Mononuclear cell (primary cell): ENCODE data around the gene ARMH3. TPM values are rescaled to one million over a fixed set of nuclear protein-coding genes. Genes with fewer than 3 reads are reported as not detected.

Experiments used
- H3K27me3 ChIP-seq: 2 replicates; pipeline ENCODE4 v1.6.0; 2011; ENCODE audit warnings: low read length, control low read depth; ENCODE audit not compliant: insufficient read depth
- H3K4me1 ChIP-seq: 2 replicates; pipeline ENCODE4 v1.5.1; 2011; ENCODE audit warnings: mild to moderate bottlenecking, low read length, control low read depth; ENCODE audit not compliant: insufficient read depth
- H3K4me3 ChIP-seq: 2 replicates; pipeline ENCODE4 v1.5.1; 2011; ENCODE audit warnings: mild to moderate bottlenecking, low read length, moderate library complexity
- H3K9me3 ChIP-seq: 2 replicates; pipeline ENCODE4 v1.5.1; 2011; ENCODE audit warnings: low read depth, mild to moderate bottlenecking, control low read depth, low read length
- total RNA-seq: library from RNA; depleted of rRNA; stranded (reverse); fragments of >200 nt; gene quantifications from one replicate; pipeline ENCODE4 v1.2.3, GENCODE V29; 2012

The ARMH3 gene
- total RNA-seq, 1 donor: 10.4 TPM

DNA sequence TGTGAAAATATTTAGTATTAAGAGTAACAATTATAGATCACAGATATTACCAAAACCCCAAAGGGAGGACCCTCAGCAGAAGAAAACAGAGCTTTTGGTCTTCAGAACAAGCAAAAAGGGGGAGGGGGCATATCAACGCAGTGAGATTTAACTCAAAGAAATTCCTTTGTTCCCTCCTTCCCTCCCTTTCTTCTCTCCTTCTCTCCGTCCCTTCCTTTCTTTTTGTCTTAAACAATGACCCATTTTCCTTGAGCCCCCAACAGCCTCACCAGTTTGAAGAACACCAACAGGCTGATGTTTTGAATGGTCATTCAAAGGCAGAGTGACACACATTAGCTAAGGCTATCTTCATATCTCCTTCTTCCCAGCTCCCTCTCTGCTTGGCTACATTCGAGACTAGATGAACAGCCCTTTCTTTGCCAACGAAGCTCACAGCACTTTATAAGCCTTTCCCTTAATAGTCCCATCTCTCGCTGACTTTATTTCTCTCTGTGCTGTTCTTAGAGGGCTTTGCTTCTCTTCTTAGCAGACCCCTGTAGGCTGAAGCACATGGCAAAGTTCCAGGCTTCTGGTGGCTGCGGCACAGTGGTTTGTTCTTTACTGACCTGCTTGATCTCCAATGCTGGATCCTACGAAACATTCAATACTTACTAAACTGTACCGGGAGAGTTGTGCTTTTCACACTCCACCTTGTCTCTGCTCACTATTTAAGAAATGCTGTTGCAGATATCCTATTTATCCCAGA lies 136.8 kb downstream of the ARMH3 start:
- H3K27me3 ChIP-seq: no peaks in the 10 kb centered on the region
- no peak overlapping the region for H3K4me3 ChIP-seq
- H3K4me1 ChIP-seq: peaks cover 9% of the 10 kb centered on the region
- no peaks in the 10 kb centered on the region for H3K9me3 ChIP-seq

DNA sequence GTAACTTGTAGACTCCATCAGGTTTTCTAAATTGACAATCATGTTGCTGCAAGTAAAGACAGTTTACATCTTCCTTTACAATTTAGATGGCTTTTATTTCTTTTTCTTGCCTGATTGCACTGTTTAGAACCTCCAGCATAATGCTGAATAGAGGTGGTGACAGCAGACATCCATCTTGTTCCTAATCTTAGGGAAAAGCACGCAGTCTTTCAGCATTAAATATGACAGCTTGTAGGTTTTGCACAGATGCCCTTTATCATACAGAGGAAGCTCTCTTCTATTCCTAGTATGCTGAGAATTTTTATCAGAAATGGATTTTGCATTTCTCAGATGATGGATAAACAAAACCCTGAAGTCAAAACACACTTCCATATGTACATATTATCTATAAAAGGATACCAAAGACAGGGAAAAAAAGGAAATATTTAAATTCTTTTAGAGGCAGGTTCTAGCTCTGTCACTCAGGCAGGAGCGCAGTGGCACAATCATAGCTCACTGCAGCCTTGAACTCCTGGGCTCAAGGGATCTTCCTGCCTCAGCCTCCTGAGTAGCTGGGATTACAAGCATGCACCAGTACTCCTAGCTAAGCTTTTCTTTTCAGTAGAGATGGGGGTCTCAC lies 143.3 kb downstream of the ARMH3 start:
- H3K4me3 ChIP-seq: no peak overlapping the region
- peaks cover 5% of the 10 kb centered on the region for H3K4me1 ChIP-seq
- no peaks in the 10 kb centered on the region for H3K27me3 ChIP-seq
- H3K9me3 ChIP-seq: no peaks in the 10 kb centered on the region

DNA sequence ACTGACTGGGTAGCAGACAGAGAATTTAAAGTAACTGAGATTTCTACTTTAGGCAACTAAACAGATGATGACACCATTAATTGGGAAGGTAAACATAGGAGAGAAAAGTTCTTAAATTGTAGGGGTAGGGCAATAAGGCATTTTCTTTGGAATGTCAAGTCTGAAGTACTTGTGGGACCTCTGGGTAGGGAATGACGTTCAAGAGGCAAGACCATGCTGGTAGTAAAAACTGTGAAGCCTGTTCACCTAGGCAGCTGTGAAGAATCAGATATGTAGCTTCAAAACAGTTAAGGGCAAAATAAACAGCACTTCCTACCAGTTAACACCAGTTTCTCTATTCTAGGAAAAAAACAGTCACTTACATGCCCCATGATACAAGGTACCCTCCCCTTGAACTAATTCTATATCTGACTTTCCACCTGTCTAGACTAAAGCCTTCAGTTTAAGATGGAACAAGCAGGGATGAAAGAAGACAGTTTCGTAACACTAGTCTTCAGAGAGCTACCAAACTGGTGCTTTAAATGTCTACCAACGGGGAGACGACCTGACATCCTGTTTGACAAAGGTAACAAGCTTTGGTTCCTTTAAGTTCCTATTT lies 149.3 kb downstream of the ARMH3 start:
- H3K27me3 ChIP-seq: no peaks in the 10 kb centered on the region
- no peaks in the 10 kb centered on the region for H3K9me3 ChIP-seq
- peaks cover 5% of the 10 kb centered on the region for H3K4me1 ChIP-seq
- no peak overlapping the region for H3K4me3 ChIP-seq

DNA sequence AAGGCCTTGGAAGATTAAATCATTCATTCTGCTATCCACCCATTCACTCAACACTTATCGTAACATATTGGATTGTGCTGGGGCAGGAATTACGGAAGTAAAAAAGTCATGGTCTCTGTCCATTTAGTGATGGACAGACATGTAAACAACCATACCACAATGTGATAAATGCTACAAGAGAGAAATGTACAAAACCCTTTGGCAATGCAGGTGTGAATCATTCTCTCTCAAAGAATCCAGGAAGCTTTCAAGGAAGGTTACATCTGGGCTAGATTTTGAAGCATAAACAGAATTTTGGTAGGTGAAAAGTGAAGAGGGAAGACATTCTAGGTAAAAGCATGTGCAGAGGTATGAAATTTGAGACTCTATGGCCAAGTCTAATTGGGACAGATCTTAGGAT lies 150.7 kb downstream of the ARMH3 start:
- Histone ChIP-seq H3K9me3 (no peaks in the 10 kb centered on the region), H3K4me3 (no peak overlapping the region), H3K4me1 (peaks cover 16% of the 10 kb centered on the region), H3K27me3 (no peaks in the 10 kb centered on the region)

DNA sequence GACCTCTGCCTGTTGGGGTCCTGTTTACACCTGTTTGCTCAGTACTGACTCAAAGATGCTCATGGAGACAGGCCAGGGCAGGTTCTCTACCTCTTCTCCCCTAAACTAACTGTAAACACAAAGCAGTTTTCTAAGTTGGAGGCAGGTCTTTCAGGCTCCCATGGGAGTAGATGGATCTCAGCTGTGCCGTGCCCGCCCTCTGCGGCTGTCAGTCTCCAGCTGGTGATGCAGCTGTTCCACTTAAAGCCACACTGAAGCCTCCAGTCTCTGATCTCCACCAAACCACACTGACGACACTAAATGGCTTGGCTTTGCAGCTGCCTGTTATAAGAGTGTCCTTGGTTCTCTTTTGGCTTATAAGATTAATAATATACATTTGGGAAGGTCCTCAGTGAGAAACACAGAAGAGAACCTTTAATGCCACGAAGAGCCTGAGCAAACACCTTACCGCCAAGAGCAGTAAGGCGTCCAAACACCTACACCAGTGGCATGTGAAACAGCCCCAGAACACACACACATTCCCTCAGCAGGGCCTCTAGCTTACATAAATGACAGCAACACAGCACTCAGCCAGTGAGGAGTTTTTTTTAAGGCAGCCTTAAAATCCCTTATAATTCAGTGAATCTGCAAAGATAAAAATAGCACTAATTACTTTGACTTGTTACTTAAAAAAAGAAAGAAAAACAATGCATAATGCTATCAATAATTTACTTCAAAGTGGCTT lies 152.0 kb downstream of the ARMH3 start:
- no peaks in the 10 kb centered on the region for H3K9me3 ChIP-seq
- peaks cover 13% of the 10 kb centered on the region for H3K4me1 ChIP-seq

DNA sequence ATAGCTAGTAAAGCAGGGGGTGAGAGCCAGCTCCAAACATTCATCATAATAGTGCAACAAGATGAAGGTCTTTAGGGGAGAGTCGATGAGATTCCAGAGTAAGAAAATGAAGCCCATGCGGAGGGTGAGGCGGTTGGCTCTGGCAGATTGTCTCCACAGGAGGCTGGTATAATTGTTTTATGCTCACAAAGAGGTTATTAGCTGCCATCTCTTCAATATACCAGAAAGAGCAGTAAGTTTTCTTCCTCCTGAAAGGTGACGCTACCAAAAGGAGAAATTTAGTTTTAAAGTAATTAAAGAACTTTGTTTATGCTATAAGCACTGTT lies 153.2 kb downstream of the ARMH3 start:
- peaks cover 15% of the 10 kb centered on the region for H3K4me1 ChIP-seq
- no peak overlapping the region for H3K4me3 ChIP-seq
- H3K9me3 ChIP-seq: no peaks in the 10 kb centered on the region
- no peaks in the 10 kb centered on the region for H3K27me3 ChIP-seq

More for the DNA sequence above, 152.0 kb downstream of the ARMH3 start:
- Histone ChIP-seq H3K27me3 (no peaks in the 10 kb centered on the region), H3K4me3 (no peak overlapping the region)

DNA sequence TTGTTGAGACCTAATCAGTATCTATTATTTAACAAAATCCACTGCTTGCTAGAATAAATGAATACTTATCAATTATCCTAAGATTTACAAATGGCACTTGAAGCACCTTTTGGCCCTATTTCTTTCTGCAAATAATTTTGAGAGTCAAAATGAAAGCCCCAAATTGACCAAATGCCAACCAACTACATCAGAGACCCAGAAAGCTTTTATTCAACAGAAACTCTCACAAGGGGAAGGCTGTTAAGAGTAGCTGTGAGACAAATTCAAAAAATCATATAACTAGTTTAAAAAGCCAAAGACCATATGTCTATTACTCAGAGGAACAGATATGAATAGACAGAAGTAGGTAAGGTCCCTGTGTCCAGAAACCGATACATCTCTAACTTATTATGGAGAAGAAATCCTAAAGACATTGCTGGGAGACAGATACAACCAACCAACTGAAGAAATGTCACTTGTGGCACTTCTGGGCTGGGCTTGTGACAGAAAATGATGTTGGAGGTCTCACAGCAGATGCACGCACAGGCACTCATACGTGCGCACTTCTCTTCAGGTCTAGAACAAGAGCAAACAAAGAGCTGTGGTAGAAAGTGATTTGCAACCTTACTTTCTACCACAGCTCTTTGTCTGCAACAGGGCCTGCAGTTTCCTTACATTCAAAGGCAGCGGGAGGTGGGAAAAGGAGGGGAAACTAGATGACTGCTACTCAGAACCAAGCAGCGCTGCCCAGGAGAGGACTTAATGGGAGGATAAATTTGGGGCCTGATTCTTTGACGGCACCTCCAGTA lies 153.7 kb downstream of the ARMH3 start:
- Histone ChIP-seq H3K27me3 (no peaks in the 10 kb centered on the region), H3K9me3 (no peaks in the 10 kb centered on the region), H3K4me3 (no peak overlapping the region), H3K4me1 (peaks cover 18% of the 10 kb centered on the region)

DNA sequence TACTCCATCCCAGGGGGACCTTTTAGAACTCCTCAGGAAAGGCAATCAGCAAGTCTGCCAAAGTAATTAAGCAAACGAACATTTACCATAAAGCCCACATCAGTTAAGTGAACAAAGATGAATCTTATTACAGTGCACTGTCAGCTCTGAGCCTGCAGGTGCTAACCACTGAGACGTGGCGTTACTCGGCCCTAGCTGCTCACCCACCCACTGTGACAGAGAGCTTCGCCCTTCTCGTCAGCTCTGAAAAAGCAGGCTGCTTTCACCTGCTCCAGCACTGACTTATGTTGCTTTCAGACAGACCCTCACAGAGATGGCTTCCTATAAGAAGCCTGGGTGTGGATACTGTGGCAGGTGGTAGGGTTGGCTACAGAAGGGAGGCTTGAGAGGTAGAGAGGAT lies 154.6 kb downstream of the ARMH3 start:
- Histone ChIP-seq H3K4me1 (peaks cover 18% of the 10 kb centered on the region), H3K4me3 (no peak overlapping the region), H3K9me3 (no peaks in the 10 kb centered on the region), H3K27me3 (no peaks in the 10 kb centered on the region)

DNA sequence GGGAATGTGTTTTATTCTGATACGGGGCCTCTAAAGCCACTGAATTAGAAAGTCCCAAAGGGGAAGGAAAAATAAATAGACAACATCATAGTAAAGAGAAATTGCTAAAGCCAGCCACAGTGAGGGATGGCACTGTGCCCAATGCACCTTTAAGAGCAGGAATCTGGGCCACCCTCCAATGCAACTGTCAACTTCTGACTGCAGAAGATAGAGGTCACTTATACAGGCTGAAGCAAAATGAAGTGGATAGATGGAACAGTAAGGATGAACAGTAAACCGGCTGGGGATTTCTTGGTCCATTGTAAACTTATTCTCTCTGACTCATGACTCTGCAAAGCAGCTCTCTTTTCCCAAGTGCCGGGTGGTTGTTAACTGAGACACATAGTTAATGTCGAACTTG lies 158.3 kb downstream of the ARMH3 start:
- Histone ChIP-seq H3K4me1 (peaks cover 22% of the 10 kb centered on the region), H3K4me3 (no peak overlapping the region), H3K9me3 (no peaks in the 10 kb centered on the region), H3K27me3 (no peaks in the 10 kb centered on the region)

DNA sequence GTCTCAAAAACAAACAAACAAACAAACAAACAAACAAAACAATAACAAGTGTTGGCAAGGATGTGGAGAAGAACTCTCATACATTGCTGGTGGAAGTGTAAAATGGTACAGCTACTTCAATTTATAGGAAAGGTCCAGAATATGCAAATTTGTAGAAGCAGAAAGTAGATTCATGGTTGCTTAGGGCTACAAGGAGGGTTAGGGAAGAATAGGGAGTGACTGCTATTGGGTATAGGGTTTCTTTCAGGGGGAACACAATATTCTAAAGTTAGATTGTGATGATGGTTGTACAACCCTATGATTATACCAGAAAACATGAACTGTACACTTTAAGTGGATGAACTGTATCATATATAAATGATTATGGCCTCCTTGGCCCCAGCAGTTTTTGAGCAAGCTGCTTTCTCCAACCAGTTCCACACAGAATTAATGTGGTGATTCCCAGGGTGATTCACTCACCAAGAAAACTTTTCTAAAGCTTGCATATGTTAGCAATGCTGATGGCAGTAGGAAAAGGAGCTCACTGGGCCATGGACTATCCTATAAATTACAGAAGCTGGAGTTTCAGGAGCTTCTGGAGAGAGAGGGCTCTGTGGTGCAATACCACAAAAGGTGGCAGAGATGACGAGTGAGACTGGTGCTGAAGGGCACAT lies 159.6 kb downstream of the ARMH3 start:
- Histone ChIP-seq H3K4me3 (no peak overlapping the region), H3K9me3 (no peaks in the 10 kb centered on the region), H3K4me1 (peaks cover 19% of the 10 kb centered on the region), H3K27me3 (no peaks in the 10 kb centered on the region)

DNA sequence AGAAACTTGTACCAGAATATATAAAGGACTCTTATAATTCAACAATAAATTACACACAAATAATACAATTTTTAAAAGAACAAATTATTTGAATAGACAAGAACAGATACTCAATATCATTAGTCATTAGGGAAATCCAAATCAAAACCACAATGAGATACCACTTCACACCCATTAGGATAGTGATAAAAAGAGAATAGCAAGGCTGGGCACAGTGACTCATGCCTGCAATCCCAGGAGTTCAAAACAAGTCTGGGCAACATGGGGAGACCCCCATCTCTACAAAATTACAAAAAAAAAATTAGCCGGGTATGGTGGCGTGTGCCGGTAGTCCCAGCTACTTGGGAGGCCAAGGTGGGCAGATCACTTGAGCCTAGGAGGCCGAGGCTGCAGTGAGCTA lies 160.2 kb downstream of the ARMH3 start:
- no peaks in the 10 kb centered on the region for H3K27me3 ChIP-seq
- H3K9me3 ChIP-seq: no peaks in the 10 kb centered on the region
- no peak overlapping the region for H3K4me3 ChIP-seq
- peaks cover 13% of the 10 kb centered on the region for H3K4me1 ChIP-seq

DNA sequence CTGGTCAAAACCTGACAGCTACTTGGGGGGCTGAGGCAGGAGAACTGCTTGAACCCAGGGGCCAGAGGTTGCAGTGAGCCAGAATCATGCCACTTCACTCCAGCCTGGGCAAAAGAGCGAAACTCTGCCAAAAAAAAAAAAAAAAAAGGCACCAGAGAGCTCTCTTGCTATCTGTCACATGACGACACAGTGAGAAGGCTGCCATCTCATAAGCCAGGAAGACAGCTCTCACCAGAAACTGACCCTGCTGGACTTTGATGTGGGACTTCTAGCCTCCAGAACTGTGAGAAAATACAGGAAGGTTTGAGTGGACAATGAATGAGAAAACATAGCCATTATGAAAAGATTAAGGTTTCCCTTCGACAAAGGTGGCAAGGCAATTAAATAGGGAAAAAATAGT lies 161.2 kb downstream of the ARMH3 start:
- H3K4me3 ChIP-seq: no peak overlapping the region
- no peaks in the 10 kb centered on the region for H3K9me3 ChIP-seq
- peaks cover 11% of the 10 kb centered on the region for H3K4me1 ChIP-seq
- H3K27me3 ChIP-seq: no peaks in the 10 kb centered on the region

DNA sequence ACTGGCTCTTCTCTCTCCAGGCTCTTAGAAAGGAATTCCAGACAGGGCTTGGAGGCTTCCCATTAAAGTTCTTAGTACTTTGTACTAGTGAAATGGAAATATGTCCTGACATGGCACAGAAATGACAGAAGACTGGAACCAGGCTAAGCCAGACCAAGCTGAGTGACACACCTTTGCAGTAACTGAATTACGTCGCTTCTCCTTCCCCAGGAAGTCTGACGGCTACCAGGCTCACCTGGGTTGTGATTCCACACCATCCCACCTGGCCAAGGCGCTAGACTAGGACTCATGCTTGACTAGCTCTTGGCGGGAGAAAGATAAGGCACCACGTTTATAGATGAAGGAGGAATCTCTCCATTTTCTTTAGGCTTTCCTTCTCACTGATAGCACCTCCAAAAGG lies 161.7 kb downstream of the ARMH3 start:
- no peaks in the 10 kb centered on the region for H3K27me3 ChIP-seq
- no peaks in the 10 kb centered on the region for H3K9me3 ChIP-seq
- peaks cover 14% of the 10 kb centered on the region for H3K4me1 ChIP-seq
- H3K4me3 ChIP-seq: no peak overlapping the region

DNA sequence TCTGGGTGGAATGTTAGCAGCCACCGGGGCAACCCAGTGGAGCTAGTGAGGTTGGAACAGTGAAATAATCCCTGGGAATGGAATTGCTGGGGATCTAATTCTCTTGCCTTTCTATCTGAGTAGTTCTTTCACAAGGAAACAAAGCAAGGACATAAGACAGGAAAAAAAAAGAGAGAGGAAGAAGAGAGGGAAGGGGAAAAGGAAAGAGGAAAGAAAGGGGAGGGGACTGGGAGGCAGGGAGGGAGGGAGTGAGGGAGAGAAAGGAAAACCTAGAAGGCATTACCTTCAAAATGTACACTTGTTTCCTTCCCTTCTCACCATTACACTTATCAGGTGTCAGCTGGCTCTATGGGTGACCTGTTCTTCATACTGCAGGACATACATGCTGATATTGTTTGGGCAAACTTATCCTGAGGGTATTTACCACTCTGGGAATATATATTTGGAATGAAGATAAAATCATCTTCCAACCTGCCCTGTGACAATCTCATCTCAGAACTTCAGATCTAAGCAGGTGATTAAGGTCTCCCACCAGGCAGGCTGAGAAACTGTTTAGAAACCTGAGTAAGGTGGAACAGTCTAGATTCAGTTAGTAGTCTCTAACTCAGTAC lies 162.4 kb downstream of the ARMH3 start:
- peaks cover 16% of the 10 kb centered on the region for H3K4me1 ChIP-seq
- no peaks in the 10 kb centered on the region for H3K9me3 ChIP-seq
- no peaks in the 10 kb centered on the region for H3K27me3 ChIP-seq
- no peak overlapping the region for H3K4me3 ChIP-seq
